Skeletal muscle satellite cell (primary cell): Measurements from ENCODE around the gene COQ8A.
"Not testable (repeated sequence)": the region's sequence is repeated elsewhere in the genome, so short reads cannot be mapped to it uniquely, and the experiment has no call there.

ENCODE experiments used
- H3K27me3 ChIP-seq: 2 replicates; pipeline ENCODE4 v1.7.0; 2013; ENCODE audit warnings: low read length; ENCODE audit not compliant: control insufficient read depth, insufficient read depth
- H3K36me3 ChIP-seq: 2 replicates; pipeline ENCODE4 v1.7.0; 2013; ENCODE audit warnings: mild to moderate bottlenecking, control low read depth, low read length; ENCODE audit not compliant: insufficient read depth
- H3K4me1 ChIP-seq: 2 replicates; pipeline ENCODE4 v1.7.0; 2013; ENCODE audit warnings: low read length; ENCODE audit not compliant: control insufficient read depth, insufficient read depth
- H3K4me2 ChIP-seq: 2 replicates; pipeline ENCODE4 v1.7.0; 2013; ENCODE audit warnings: mild to moderate bottlenecking, low read length
- H3K4me3 ChIP-seq: 2 replicates; pipeline ENCODE4 v1.7.0; 2013; ENCODE audit warnings: low read length
- H3K9ac ChIP-seq: 2 replicates; pipeline ENCODE4 v1.7.0; 2013; ENCODE audit warnings: mild to moderate bottlenecking, low read depth, low read length, moderate library complexity
- H3K9me3 ChIP-seq: replicated peaks from 2 replicates; pipeline ENCODE4 v1.7.0; 2013; ENCODE audit warnings: mild to moderate bottlenecking, control low read depth, low read length

Gene COQ8A

GRCh38 chr1:226929260-226930111, 10.6 kb upstream of the COQ8A start:
- H3K9me3 ChIP-seq, H3K4me3 ChIP-seq, H3K27me3 ChIP-seq, H3K4me2 ChIP-seq, H3K36me3 ChIP-seq, H3K9ac ChIP-seq, H3K4me1 ChIP-seq: not testable (repeated sequence)

GRCh38 chr1:226934483-226935237, 5.4 kb upstream of the COQ8A start:
- no peak overlapping the region for H3K4me2 ChIP-seq
- no peak overlapping the region for H3K9ac ChIP-seq
- peaks cover 7% of the 10 kb centered on the region for H3K4me1 ChIP-seq
- no peak overlapping the region for H3K4me3 ChIP-seq
- H3K9me3 ChIP-seq, result no peaks in the 10 kb centered on the region
- H3K36me3 ChIP-seq, result no peaks in the 10 kb centered on the region
- no peaks in the 10 kb centered on the region for H3K27me3 ChIP-seq

- Histone ChIP-seq H3K4me3 (no peak overlapping the region), H3K27me3 (no peaks in the 10 kb centered on the region), H3K9ac (peak overlapping the region; percentile 94), H3K4me1 (peaks cover 14% of the 10 kb centered on the region), H3K4me2 (no peak overlapping the region), H3K9me3 (no peaks in the 10 kb centered on the region), H3K36me3 (no peaks in the 10 kb centered on the region)
These were observed 2.0 kb upstream of the COQ8A start for GRCh38 chr1:226937940-226938725.

- Histone ChIP-seq H3K4me2 (peak overlapping the region; percentile 99), H3K9ac (peak overlapping the region; percentile 94), H3K4me1 (peaks cover 14% of the 10 kb centered on the region), H3K27me3 (no peaks in the 10 kb centered on the region), H3K9me3 (no peaks in the 10 kb centered on the region), H3K36me3 (no peaks in the 10 kb centered on the region), H3K4me3 (peak overlapping the region; percentile 87)
These were observed 1.1 kb upstream of the COQ8A start for GRCh38 chr1:226938903-226939437.

GRCh38 chr1:226939438-226940028, 561 bp upstream of the COQ8A start:
- Histone ChIP-seq H3K9ac (peak overlapping the region; percentile 94), H3K9me3 (no peaks in the 10 kb centered on the region), H3K4me1 (peaks cover 14% of the 10 kb centered on the region), H3K4me3 (peak overlapping the region; percentile 87), H3K36me3 (no peaks in the 10 kb centered on the region), H3K4me2 (peak overlapping the region; percentile 99), H3K27me3 (no peaks in the 10 kb centered on the region)

GRCh38 chr1:226940806-226941067, 643 bp downstream of the COQ8A start:
- Histone ChIP-seq H3K4me2 (peak overlapping the region; percentile 97), H3K36me3 (no peaks in the 10 kb centered on the region), H3K27me3 (no peaks in the 10 kb centered on the region), H3K4me1 (peaks cover 14% of the 10 kb centered on the region), H3K4me3 (peak overlapping the region; percentile 81), H3K9me3 (no peaks in the 10 kb centered on the region), H3K9ac (peak overlapping the region; percentile 61)

- no peaks in the 10 kb centered on the region for H3K36me3 ChIP-seq
- H3K4me1 ChIP-seq, result peaks cover 14% of the 10 kb centered on the region
- no peaks in the 10 kb centered on the region for H3K27me3 ChIP-seq
- H3K4me3 ChIP-seq, result no peak overlapping the region
- H3K9ac ChIP-seq, result no peak overlapping the region
- no peak overlapping the region for H3K4me2 ChIP-seq
- H3K9me3 ChIP-seq, result no peaks in the 10 kb centered on the region
These were observed 2.3 kb downstream of the COQ8A start for GRCh38 chr1:226942392-226942791.

GRCh38 chr1:226943156-226943555, 3.1 kb downstream of the COQ8A start:
- Histone ChIP-seq H3K36me3 (no peaks in the 10 kb centered on the region), H3K9me3 (no peaks in the 10 kb centered on the region), H3K4me2 (no peak overlapping the region), H3K4me3 (no peak overlapping the region), H3K27me3 (no peaks in the 10 kb centered on the region), H3K4me1 (peaks cover 14% of the 10 kb centered on the region), H3K9ac (no peak overlapping the region)

- H3K9me3 ChIP-seq, result no peaks in the 10 kb centered on the region
- no peak overlapping the region for H3K9ac ChIP-seq
- H3K4me2 ChIP-seq, result no peak overlapping the region
- H3K36me3 ChIP-seq, result no peaks in the 10 kb centered on the region
- H3K4me3 ChIP-seq, result no peak overlapping the region
- H3K27me3 ChIP-seq, result no peaks in the 10 kb centered on the region
- H3K4me1 ChIP-seq, result peaks cover 7% of the 10 kb centered on the region
These were observed 3.8 kb downstream of the COQ8A start for GRCh38 chr1:226943927-226944326.

- Histone ChIP-seq H3K9ac (no peak overlapping the region), H3K4me1 (peaks cover 7% of the 10 kb centered on the region), H3K9me3 (no peaks in the 10 kb centered on the region), H3K36me3 (no peaks in the 10 kb centered on the region), H3K4me2 (no peak overlapping the region), H3K4me3 (no peak overlapping the region), H3K27me3 (no peaks in the 10 kb centered on the region)
These were observed 5.2 kb downstream of the COQ8A start for GRCh38 chr1:226945106-226945857.
